H1 (cell line): Measurements from ENCODE around the gene DYRK2. TPM values are rescaled to one million over a fixed set of nuclear protein-coding genes. Genes with fewer than 3 reads are reported as not detected.

Source experiments
- CTCF ChIA-PET: fragments of 300-600 bp; sonication (Branson Sonifier 250); formaldehyde crosslinking; loops from one replicate; lab custom pipeline; 2021; ENCODE audit not compliant: partially characterized antibody; lab: Charles Lee
- POLR2A ChIA-PET: fragments of 300-600 bp; sonication (Branson Sonifier 250); formaldehyde crosslinking; loops from one replicate; lab custom pipeline; 2021; ENCODE audit warnings: inconsistent platforms; ENCODE audit not compliant: partially characterized antibody; lab: Charles Lee
- DNase-seq, 2 experiments: peaks; one replicate each; pipeline versions ENCODE4 v3.0.0 to v3.0.0-alpha.2; 2010 to 2022; ENCODE audit warnings: low spot score in 2 of 2, low read depth in 1 of 2, mixed read lengths in 1 of 2
- FAIRE-seq: peaks from 2 replicates; lab custom pipeline; 2011; peaks lifted over from hg19 to GRCh38; lab: Jason Lieb, UNC
- H2AFZ ChIP-seq: 2 replicates; pipeline ENCODE4 v1.8.1; 2012; ENCODE audit warnings: low read length, inconsistent platforms
- H2AK5ac ChIP-seq: 2 replicates; pipeline ENCODE4 v1.6.1; 2013; ENCODE audit warnings: low read depth, low read length
- H2BK120ac ChIP-seq: replicated peaks from 2 replicates; pipeline ENCODE3; 2013; ENCODE audit warnings: low read depth, low read length, inconsistent platforms
- H2BK12ac ChIP-seq: 2 replicates; pipeline ENCODE4 v1.6.1; 2013; ENCODE audit warnings: low read depth, low read length
- H2BK15ac ChIP-seq: 2 replicates; pipeline ENCODE4 v1.6.1; 2013; ENCODE audit warnings: low read length
- H2BK20ac ChIP-seq: 2 replicates; pipeline ENCODE4 v1.6.1; 2013; ENCODE audit warnings: low read length
- H2BK5ac ChIP-seq: 2 replicates; pipeline ENCODE4 v1.6.1; 2013; ENCODE audit warnings: low read depth, low read length
- H3K14ac ChIP-seq: 2 replicates; pipeline ENCODE4 v1.6.1; 2013; ENCODE audit warnings: inconsistent platforms; ENCODE audit not compliant: insufficient read length
- H3K18ac ChIP-seq: 2 replicates; pipeline ENCODE4 v1.6.1; 2013; ENCODE audit warnings: low read length; ENCODE audit errors: extremely low read depth
- H3K23ac ChIP-seq: 2 replicates; pipeline ENCODE4 v1.6.1; 2013; ENCODE audit warnings: inconsistent platforms; ENCODE audit not compliant: insufficient read length
- H3K23me2 ChIP-seq: 2 replicates; pipeline ENCODE4 v1.6.1; 2013; ENCODE audit warnings: low read depth, low read length
- H3K27ac ChIP-seq: 2 replicates; pipeline ENCODE4 v1.6.1; 2011; ENCODE audit warnings: low read depth, low read length, inconsistent platforms
- H3K27me3 ChIP-seq, 4 experiments: replicated peaks in 1 of 4; 1 replicate in 1 of 4; 2 replicates in 3 of 4; pipeline versions ENCODE4 v1.6.1 to v1.8.1; 2011 to 2013; ENCODE audit warnings: low read length in 3 of 4, mild to moderate bottlenecking in 3 of 4, inconsistent platforms in 2 of 4, mixed read lengths in 2 of 4, moderate library complexity in 1 of 4; ENCODE audit not compliant: control insufficient read depth in 3 of 4, insufficient read depth in 3 of 4; ENCODE audit errors: extremely low read depth in 1 of 4
- H3K36me3 ChIP-seq, 4 experiments: 2 replicates each; pipeline versions ENCODE4 v1.6.1 to v1.8.1; 2011 to 2013; ENCODE audit warnings: mild to moderate bottlenecking in 4 of 4, low read length in 3 of 4, moderate library complexity in 2 of 4, control low read depth in 1 of 4, inconsistent platforms in 1 of 4; ENCODE audit not compliant: insufficient read depth in 4 of 4, control insufficient read depth in 2 of 4
- H3K4ac ChIP-seq: replicated peaks from 2 replicates; pipeline ENCODE3; 2013; ENCODE audit warnings: low read length, low read depth, mixed read lengths, inconsistent platforms; ENCODE audit not compliant: insufficient read length
- H3K4me1 ChIP-seq, 4 experiments: replicated peaks in 1 of 4; 1 replicate in 1 of 4; 2 replicates in 3 of 4; pipeline versions ENCODE4 v1.6.1 to v1.8.1; 2011 to 2013; ENCODE audit warnings: low read length in 3 of 4, inconsistent platforms in 2 of 4, mixed read lengths in 1 of 4; ENCODE audit not compliant: insufficient read depth in 4 of 4, control insufficient read depth in 3 of 4
- H3K4me2 ChIP-seq, 2 experiments: 2 replicates each; pipeline versions ENCODE4 v1.6.1 to v1.8.1; 2011 to 2013; ENCODE audit warnings: low read depth in 2 of 2, low read length in 2 of 2, control low read depth in 1 of 2, inconsistent platforms in 1 of 2, mild to moderate bottlenecking in 1 of 2; ENCODE audit not compliant: insufficient read depth in 1 of 2
- H3K4me3 ChIP-seq, 4 experiments: fragments of 200-600, 300-600 bp in 1 of 4; sonication (generic), shearing (Covaris generic), sonication (Bioruptor Twin) in 1 of 4; 2 replicates each; pipeline versions ENCODE4 v1.5.1 to v1.8.1; 2011 to 2016; ENCODE audit warnings: low read length in 4 of 4, low read depth in 3 of 4, control low read depth in 2 of 4, inconsistent platforms in 2 of 4, mild to moderate bottlenecking in 2 of 4, mixed read lengths in 1 of 4, moderate library complexity in 1 of 4; ENCODE audit not compliant: insufficient read depth in 2 of 4; ENCODE audit errors: extremely low read depth in 1 of 4
- H3K56ac ChIP-seq: replicated peaks from 2 replicates; pipeline ENCODE3; 2013; ENCODE audit warnings: low read depth, mild to moderate bottlenecking, mixed read lengths, low read length, inconsistent platforms; ENCODE audit not compliant: insufficient read length
- H3K79me1 ChIP-seq: 2 replicates; pipeline ENCODE4 v1.6.1; 2013; ENCODE audit warnings: low read depth, low read length, control low read depth
- H3K79me2 ChIP-seq, 2 experiments: 2 replicates each; pipeline versions ENCODE4 v1.6.1 to v1.8.1; 2012 to 2013; ENCODE audit warnings: low read length in 2 of 2, mild to moderate bottlenecking in 2 of 2, inconsistent platforms in 1 of 2; ENCODE audit not compliant: insufficient read depth in 2 of 2, control insufficient read depth in 1 of 2
- H3K9ac ChIP-seq, 4 experiments: replicated peaks in 1 of 4; 1 replicate in 1 of 4; 2 replicates in 3 of 4; pipeline versions ENCODE4 v1.6.1 to v1.8.1; 2011 to 2013; ENCODE audit warnings: low read depth in 3 of 4, low read length in 3 of 4, control low read depth in 2 of 4, mild to moderate bottlenecking in 2 of 4, moderate library complexity in 2 of 4, inconsistent platforms in 1 of 4; ENCODE audit errors: extremely low read depth in 1 of 4
- H3K9me3 ChIP-seq, 2 experiments: 2 replicates each; pipeline versions ENCODE4 v1.6.1 to v1.8.1; 2012 to 2013; ENCODE audit warnings: mild to moderate bottlenecking in 2 of 2, moderate library complexity in 2 of 2, control low read depth in 1 of 2, inconsistent platforms in 1 of 2, low read depth in 1 of 2, low read length in 1 of 2, mixed read lengths in 1 of 2; ENCODE audit not compliant: insufficient read depth in 2 of 2
- H4K20me1 ChIP-seq, 2 experiments: replicated peaks in 1 of 2; 2 replicates each; pipeline versions ENCODE3 to v1.8.1; 2011 to 2013; ENCODE audit warnings: inconsistent platforms in 2 of 2, low read length in 2 of 2, mild to moderate bottlenecking in 1 of 2; ENCODE audit not compliant: insufficient read depth in 2 of 2, control insufficient read depth in 1 of 2
- H4K5ac ChIP-seq: 2 replicates; pipeline ENCODE4 v1.6.1; 2013; ENCODE audit warnings: low read length, low read depth, mixed read lengths, inconsistent platforms; ENCODE audit not compliant: insufficient read length
- H4K8ac ChIP-seq: 2 replicates; pipeline ENCODE4 v1.8.0; 2013; ENCODE audit warnings: mild to moderate bottlenecking, moderate library complexity, low read length, inconsistent platforms; ENCODE audit not compliant: insufficient read depth; ENCODE audit errors: extremely low read depth
- H4K91ac ChIP-seq: replicated peaks from 2 replicates; pipeline ENCODE3; 2013; ENCODE audit warnings: low read length, mixed read lengths, inconsistent platforms; ENCODE audit not compliant: insufficient read length
- ASH2L ChIP-seq: fragments of 200-600, 300-600 bp; sonication (generic); IDR thresholded peaks from one replicate; pipeline ENCODE4 v1.7.1; 2017; ENCODE audit warnings: low read length
- EGR1 ChIP-seq: IDR thresholded peaks from 2 replicates; pipeline ENCODE4 v1.6.1; 2011; ENCODE audit warnings: low read depth, low read length, borderline replicate concordance
- EZH2 ChIP-seq: fragments of 200-600 bp; sonication (generic); IDR thresholded peaks from 2 replicates; pipeline ENCODE4 v1.7.1; 2012; ENCODE audit warnings: low read depth, mild to moderate bottlenecking, moderate library complexity, low read length, inconsistent platforms; ENCODE audit not compliant: severe bottlenecking
- GABPA ChIP-seq: IDR thresholded peaks from 2 replicates; pipeline ENCODE4 v1.6.1; 2011; ENCODE audit warnings: mild to moderate bottlenecking, low read length, moderate library complexity, borderline replicate concordance; ENCODE audit not compliant: insufficient read depth
- JUND ChIP-seq: IDR thresholded peaks from 2 replicates; pipeline ENCODE4 v1.6.1; 2011; ENCODE audit warnings: mild to moderate bottlenecking, improper control_type of control experiment, low read length
- KDM4A ChIP-seq: IDR thresholded peaks from one replicate; pipeline ENCODE4 v1.7.1; 2012; ENCODE audit warnings: low read depth, mild to moderate bottlenecking, moderate library complexity, low read length, inconsistent platforms; ENCODE audit not compliant: severe bottlenecking
- KDM5A ChIP-seq: fragments of 200-600 bp; IDR thresholded peaks from 2 replicates; pipeline ENCODE4 v1.7.1; 2012; ENCODE audit warnings: mild to moderate bottlenecking, low read length, inconsistent platforms, mixed read lengths
- SAP30 ChIP-seq: fragments of 300-600 bp; sonication (generic); IDR thresholded peaks from 2 replicates; pipeline ENCODE4 v1.7.1; 2012; ENCODE audit warnings: low read length, moderate library complexity, mild to moderate bottlenecking, inconsistent platforms; ENCODE audit not compliant: insufficient read depth, insufficient replicate concordance
- SP4 ChIP-seq: IDR thresholded peaks from 2 replicates; pipeline ENCODE4 v1.6.1; 2012; ENCODE audit warnings: low read length, inconsistent platforms
- SUZ12 ChIP-seq: fragments of 200-600 bp; sonication (generic); IDR thresholded peaks from 2 replicates; pipeline ENCODE4 v1.6.1; 2012; ENCODE audit warnings: mild to moderate bottlenecking, inconsistent platforms, low read length, moderate library complexity, mixed read lengths
- TAF1 ChIP-seq: IDR thresholded peaks from 2 replicates; pipeline ENCODE4 v1.6.1; 2011; ENCODE audit warnings: mild to moderate bottlenecking, low read depth, low read length
- TCF12 ChIP-seq: IDR thresholded peaks from 2 replicates; pipeline ENCODE4 v1.6.1; 2011; ENCODE audit warnings: low read depth, mild to moderate bottlenecking, low read length
- TEAD4 ChIP-seq: IDR thresholded peaks from 2 replicates; pipeline ENCODE4 v1.6.1; 2012; ENCODE audit warnings: low read depth, low read length, inconsistent platforms, mixed read lengths
- USF2 ChIP-seq: IDR thresholded peaks from 2 replicates; pipeline ENCODE4 v1.6.1; 2011; ENCODE audit warnings: low read length, improper control_type of control experiment
- YY1 ChIP-seq: IDR thresholded peaks from 2 replicates; pipeline ENCODE4 v1.6.1; 2011; ENCODE audit warnings: low read depth, mild to moderate bottlenecking, low read length
- WGBS, 2 experiments: shearing (Covaris generic) in 1 of 2; methylation state at CpG; one replicate each; pipeline versions ENCODE4 v1.1.6 to v1.1.7; 2013 to 2015; ENCODE audit warnings: low lambda C conversion rate in 2 of 2, mixed read lengths in 2 of 2, inconsistent platforms in 1 of 2, low coverage in 1 of 2, missing lambda C conversion rate in 1 of 2; ENCODE audit not compliant: insufficient replicate concordance in 2 of 2, insufficient coverage in 1 of 2, insufficient read length in 1 of 2; ENCODE audit errors: extremely low coverage in 1 of 2, missing lambda C conversion rate in 1 of 2; 5-methylcytosine and 5-hydroxymethylcytosine counted together
- polyA plus RNA-seq, 7 experiments: library from polyadenylated mRNA; depleted of rRNA in 3 of 7; stranded (reverse) in 5 of 7; unstranded in 2 of 7; fragments of >200 nt in 5 of 7; fragments of 200-250 nt in 2 of 7; gene quantifications; 1 replicate in 5 of 7; 2 replicates in 1 of 7; 4 replicates in 1 of 7; pipeline versions ENCODE4 v1.2.1 to v1.2.3, GENCODE V29; 2011 to 2013; ENCODE audit warnings: missing spikeins in 2 of 7, mixed read lengths in 2 of 7
- total RNA-seq: library from RNA; stranded (reverse); fragmentation: NEBNext Ultra II Directional; extraction: Animal tissue kit (Norgen Biotek cat#: 25700); gene quantifications from 2 replicates; pipeline ENCODE4 v1.2.1, GENCODE V29; 2021

DYRK2 gene
- total and polyA plus RNA-seq, 2 of the 8 experiments (the other 6 are each of a cell fraction or from before 2014, with no cell fraction given), result 11.2 to 31.6 TPM

- no peaks in the 10 kb centered on the region; a peak in 1 of 7 replicates for H3K27me3 ChIP-seq
- H3K79me2 ChIP-seq, result no peaks in the 10 kb centered on the region
- DNase-seq (no peak), FAIRE-seq (no peak)
- no peak overlapping the region for H3K4me3 ChIP-seq
- H3K4me1 ChIP-seq, result no peaks in the 10 kb centered on the region
- WGBS, 2 experiments, result 95% methylated on average over 1 of the region's 1 CpG; no CpG with 5 or more reads in 1 of the 2 experiments
- H4K5ac ChIP-seq, result no peak overlapping the region
- H2BK120ac ChIP-seq, result no peak overlapping the region
- H3K9me3 ChIP-seq, result no peaks in the 10 kb centered on the region
- H3K4ac ChIP-seq, result no peak overlapping the region
- H2BK5ac ChIP-seq, result no peak overlapping the region
- H3K27ac ChIP-seq, result no peak overlapping the region
- CTCF ChIA-PET, result no interaction called here
- H4K91ac ChIP-seq, result no peak overlapping the region
- no peak overlapping the region for H3K4me2 ChIP-seq
- no peak overlapping the region for H2BK20ac ChIP-seq
- H2AK5ac ChIP-seq, result no peak overlapping the region
- H3K56ac ChIP-seq, result no peak overlapping the region
- H3K36me3 ChIP-seq, result no peaks in the 10 kb centered on the region
- H3K14ac ChIP-seq, result no peak overlapping the region
- H4K20me1 ChIP-seq, result no peaks in the 10 kb centered on the region
- H2BK15ac ChIP-seq, result no peak overlapping the region
- H3K23me2 ChIP-seq, result no peaks in the 10 kb centered on the region
- POLR2A ChIA-PET, result no interaction called here
- H3K9ac ChIP-seq, result no peak overlapping the region
- H3K79me1 ChIP-seq, result no peaks in the 10 kb centered on the region
- no peak overlapping the region for H2BK12ac ChIP-seq
- no peak overlapping the region for H2AFZ ChIP-seq
- no peak overlapping the region for H3K23ac ChIP-seq
- no peak overlapping the region for H4K8ac ChIP-seq
- no peak overlapping the region for H3K18ac ChIP-seq
- no peak for TF ChIP-seq TEAD4
- no peak for TF ChIP-seq JUND
- TF ChIP-seq SP4, result no peak
- TF ChIP-seq KDM4A, result no peak
- no peak for TF ChIP-seq SAP30
- TF ChIP-seq ASH2L, result no peak
- TF ChIP-seq YY1, result no peak
- TF ChIP-seq EGR1, result no peak
- no peak for TF ChIP-seq TCF12
- TF ChIP-seq TAF1, result no peak
- no peak for TF ChIP-seq EZH2
- TF ChIP-seq KDM5A, result no peak
- no peak for TF ChIP-seq USF2
- TF ChIP-seq SUZ12, result no peak
- TF ChIP-seq GABPA, result no peak
Observed at GRCh38 chr12:67702136-67702535, 53.6 kb downstream of the DYRK2 start.
